GM18505 (cell line): ENCODE results near the gene PLS1.

ENCODE experiments used
- ATAC-seq: cut with Tn5 transposase; IDR thresholded peaks from one replicate; pipeline ENCODE4 v1.9.1; 2021; ENCODE audit not compliant: unreplicated experiment
- POLR2A ChIP-seq: IDR thresholded peaks from 4 replicates; pipeline ENCODE4 v1.6.1; 2011; ENCODE audit warnings: borderline replicate concordance; ENCODE audit not compliant: insufficient read depth, insufficient read length; ENCODE audit errors: extremely low read depth

Gene PLS1

GRCh38 chr3:142656575-142656974 lies 60.4 kb downstream of the PLS1 start:
- no peak for ATAC-seq
- no peak for TF ChIP-seq POLR2A

- ATAC-seq, result no peak
Measured at GRCh38 chr3:142657033-142657432, 60.8 kb downstream of the PLS1 start.

GRCh38 chr3:142660383-142660782 lies 64.2 kb downstream of the PLS1 start:
- no peak for TF ChIP-seq POLR2A
- no peak for ATAC-seq

More at GRCh38 chr3:142657033-142657432, 60.8 kb downstream of the PLS1 start:
- no peak for TF ChIP-seq POLR2A

- no peak for ATAC-seq
- no peak for TF ChIP-seq POLR2A
Measured at GRCh38 chr3:142660893-142661292, 64.7 kb downstream of the PLS1 start.

GRCh38 chr3:142663865-142664264 lies 67.7 kb downstream of the PLS1 start:
- TF ChIP-seq POLR2A, result no peak
- no peak for ATAC-seq

GRCh38 chr3:142664311-142664710 lies 68.1 kb downstream of the PLS1 start:
- TF ChIP-seq POLR2A, result no peak
- no peak for ATAC-seq

GRCh38 chr3:142664819-142665218 lies 68.6 kb downstream of the PLS1 start:
- no peak for TF ChIP-seq POLR2A
- no peak for ATAC-seq

GRCh38 chr3:142670120-142670519 lies 73.9 kb downstream of the PLS1 start:
- TF ChIP-seq POLR2A, result no peak

GRCh38 chr3:142676151-142676550 lies 80.0 kb downstream of the PLS1 start:
- no peak for TF ChIP-seq POLR2A
- ATAC-seq, result no peak

More at GRCh38 chr3:142670120-142670519, 73.9 kb downstream of the PLS1 start:
- no peak for ATAC-seq

- ATAC-seq, result no peak
- no peak for TF ChIP-seq POLR2A
Measured at GRCh38 chr3:142680710-142681109, 84.5 kb downstream of the PLS1 start.

GRCh38 chr3:142690613-142691012 lies 94.4 kb downstream of the PLS1 start:
- no peak for TF ChIP-seq POLR2A
- no peak for ATAC-seq

GRCh38 chr3:142691527-142691926 lies 95.3 kb downstream of the PLS1 start:
- ATAC-seq, result no peak
- TF ChIP-seq POLR2A, result no peak

- no peak for TF ChIP-seq POLR2A
- no peak for ATAC-seq
Measured at GRCh38 chr3:142693136-142693853, 97.1 kb downstream of the PLS1 start.

GRCh38 chr3:142694225-142694624 lies 98.0 kb downstream of the PLS1 start:
- TF ChIP-seq POLR2A, result no peak
- no peak for ATAC-seq
